GM12878 (cell line): ENCODE results near the gene YPEL2. TPM values are rescaled to one million over a fixed set of nuclear protein-coding genes. Genes with fewer than 3 reads are reported as not detected.

Source experiments
- ATAC-seq: fragments of 200-7000 bp; cut with Tn5 transposase; 3 replicates; pipeline ENCODE4 v1.9.1; 2020; ENCODE audit warnings: mild to moderate bottlenecking, moderate library complexity
- BruUV-seq: library from RNA; stranded (reverse); fragments of 400-500 nt; replicated peaks from 2 replicates; lab custom pipeline; 2021; lab: Mats Ljungman, UMichigan
- CTCF ChIA-PET: fragments of 300-600 bp; sonication (Branson Sonifier 250); formaldehyde crosslinking; extraction: SDS; loops from one replicate; lab custom pipeline; 2021; ENCODE audit warnings: inconsistent platforms; lab: Yijun Ruan, JAX
- POLR2A ChIA-PET: fragments of 350-600 bp; formaldehyde crosslinking; extraction: SDS; loops from one replicate; lab custom pipeline; 2021; ENCODE audit warnings: inconsistent platforms; lab: Charles Lee
- RAD21 ChIA-PET: fragments of 300-600 bp; sonication (Branson Sonifier 250); formaldehyde crosslinking; loops from one replicate; lab custom pipeline; 2023; ENCODE audit warnings: antibody characterized with exemption; ENCODE audit not compliant: unreplicated experiment; lab: Charles Lee
- SMC1A ChIA-PET: fragments of 300-600 bp; sonication (Branson Sonifier 250); formaldehyde crosslinking; loops from one replicate; lab custom pipeline; 2023; ENCODE audit not compliant: unreplicated experiment, uncharacterized antibody; lab: Charles Lee
- DNase-seq: peaks from one replicate; pipeline ENCODE4 v3.0.0-alpha.2; 2011; ENCODE audit warnings: low read depth, low spot score
- FAIRE-seq: peaks from 3 replicates; lab custom pipeline; 2011; peaks lifted over from hg19 to GRCh38; lab: Jason Lieb, UNC
- H2AFZ ChIP-seq: 2 replicates; pipeline ENCODE4 v1.6.0; 2011; ENCODE audit warnings: low read depth, low read length, control low read depth; ENCODE audit not compliant: control insufficient read depth
- H3K27ac ChIP-seq: 2 replicates; pipeline ENCODE4 v1.5.1; 2011; ENCODE audit warnings: control low read depth; ENCODE audit not compliant: control insufficient read depth, insufficient read depth
- H3K27me3 ChIP-seq, 2 experiments: replicated peaks in 1 of 2; 2 replicates each; pipeline versions ENCODE4 v1.6.0 to v1.6.1; 2011; ENCODE audit warnings: low read length in 1 of 2; ENCODE audit not compliant: control insufficient read depth in 2 of 2, insufficient read depth in 2 of 2
- H3K36me3 ChIP-seq, 2 experiments: 2 replicates each; pipeline ENCODE4 v1.5.1; 2011; ENCODE audit warnings: low read length in 1 of 2; ENCODE audit not compliant: control insufficient read depth in 2 of 2, insufficient read depth in 2 of 2
- H3K4me1 ChIP-seq: 2 replicates; pipeline ENCODE4 v1.6.1; 2011; ENCODE audit warnings: mild to moderate bottlenecking, low read length, moderate library complexity, mixed read lengths; ENCODE audit not compliant: control insufficient read depth, insufficient read depth
- H3K4me2 ChIP-seq: 2 replicates; pipeline ENCODE4 v1.6.0; 2011; ENCODE audit warnings: control low read depth; ENCODE audit not compliant: control insufficient read depth, insufficient read depth
- H3K4me3 ChIP-seq: fragments of 200-600 bp; sonication (generic); 2 replicates; pipeline ENCODE4 v1.5.1; 2016
- H3K79me2 ChIP-seq: 2 replicates; pipeline ENCODE4 v1.6.0; 2011; ENCODE audit warnings: low read length; ENCODE audit not compliant: control insufficient read depth, insufficient read depth
- H3K9ac ChIP-seq: 2 replicates; pipeline ENCODE4 v1.8.0; 2011; ENCODE audit warnings: low read length, control low read depth, mixed read lengths; ENCODE audit not compliant: control insufficient read depth, insufficient read depth
- H3K9me3 ChIP-seq: replicated peaks from 3 replicates; pipeline ENCODE4 v1.5.1; 2011; ENCODE audit warnings: mild to moderate bottlenecking, low read length; ENCODE audit not compliant: control insufficient read depth, insufficient read depth
- H4K20me1 ChIP-seq: 2 replicates; pipeline ENCODE4 v1.6.0; 2011; ENCODE audit not compliant: control insufficient read depth, insufficient read depth
- ATF7 ChIP-seq: fragments of 450-650 bp; IDR thresholded peaks from 2 replicates; pipeline ENCODE4 v1.6.1; 2016; ENCODE audit warnings: low read depth, mild to moderate bottlenecking
- BCL3 ChIP-seq: IDR thresholded peaks from 2 replicates; pipeline ENCODE4 v1.6.1; 2011; ENCODE audit warnings: borderline replicate concordance, low read depth, mild to moderate bottlenecking, moderate library complexity, low read length; ENCODE audit not compliant: insufficient read depth, poor library complexity, severe bottlenecking
- FOS ChIP-seq: IDR thresholded peaks from 3 replicates; pipeline ENCODE4 v1.6.1; 2011; ENCODE audit warnings: borderline replicate concordance; ENCODE audit not compliant: insufficient read length; ENCODE audit errors: extremely low read depth
- HDAC2 ChIP-seq: fragments of 200-600 bp; sonication (generic); IDR thresholded peaks from 2 replicates; pipeline ENCODE4 v1.6.1; 2017
- RAD51 ChIP-seq: fragments of 450-650 bp; IDR thresholded peaks from 2 replicates; pipeline ENCODE4 v1.6.1; 2016; ENCODE audit warnings: moderate library complexity, mild to moderate bottlenecking, inconsistent platforms
- SP1 ChIP-seq: IDR thresholded peaks from one replicate; pipeline ENCODE4 v1.6.1; 2011; ENCODE audit warnings: low read depth, low read length
- YY1 ChIP-seq: IDR thresholded peaks from 2 replicates; pipeline ENCODE4 v1.6.1; 2011; ENCODE audit warnings: low read depth, mild to moderate bottlenecking, low read length
- ZBTB33 ChIP-seq: fragments of 450-650 bp; IDR thresholded peaks from 2 replicates; pipeline ENCODE4 v1.6.1; 2017; ENCODE audit warnings: mild to moderate bottlenecking
- ZNF24 ChIP-seq: fragments of 450-650 bp; IDR thresholded peaks from 2 replicates; pipeline ENCODE4 v1.6.1; 2017; ENCODE audit warnings: antibody characterized with exemption, mild to moderate bottlenecking
- ZNF384 ChIP-seq: IDR thresholded peaks from 2 replicates; pipeline ENCODE4 v1.6.1; 2012; ENCODE audit warnings: low read depth, mild to moderate bottlenecking, low read length, improper control_type of control experiment, borderline replicate concordance
- WGBS: methylation state at CpG from one replicate; pipeline ENCODE4 v1.1.6; 2016; ENCODE audit warnings: low lambda C conversion rate; ENCODE audit not compliant: insufficient replicate concordance, insufficient coverage; ENCODE audit errors: missing lambda C conversion rate; 5-methylcytosine and 5-hydroxymethylcytosine counted together
- in situ Hi-C: fragments of 300-500 bp; cut with MboI; formaldehyde crosslinking; loops from 9 replicates; pipeline ENCODE4 v1.14.3; 2018; ENCODE audit warnings: mixed read lengths
- intact Hi-C: fragments of 100-400 bp; cut with micrococcal nuclease; formaldehyde crosslinking; loops from one replicate; pipeline ENCODE4 v1.14.2; 2022; ENCODE audit not compliant: unreplicated experiment
- polyA plus RNA-seq, 11 experiments: library from polyadenylated mRNA; depleted of rRNA in 4 of 11; unstranded in 6 of 11; stranded (reverse) in 5 of 11; fragments of >200 nt; fragmentation: Nextera tagmentation in 4 of 11; fragmentation: Illumina TruSeq in 1 of 11; extraction: Ambion mirVana in 4 of 11; extraction: Trizol in 1 of 11; gene quantifications; 1 replicate in 1 of 11; 2 replicates in 10 of 11; pipeline versions ENCODE4 v1.2.1 to v1.2.3, GENCODE V29; 2011 to 2016; ENCODE audit warnings: inconsistent platforms in 2 of 11, missing spikeins in 2 of 11, low read depth in 1 of 11
- total RNA-seq, 4 experiments: library from RNA; depleted of rRNA in 3 of 4; stranded (reverse); fragments of >200 nt in 3 of 4; fragmentation: Illumina TruSeq in 1 of 4; extraction: Trizol in 1 of 4; gene quantifications; 2 replicates each; pipeline versions ENCODE4 v1.2.1 to v1.2.3, GENCODE V29; 2013 to 2021
- TF ChIP-seq, protein P1 (sequence below): fragments of 450-650 bp; formaldehyde crosslinking; IDR thresholded peaks from 2 replicates; pipeline ENCODE4 v1.4.0; 2022; ENCODE audit warnings: mild to moderate bottlenecking, moderate library complexity
- TF ChIP-seq, protein P2 (sequence below): IDR thresholded peaks from 2 replicates; pipeline ENCODE4 v1.6.1; 2012; ENCODE audit warnings: improper control_type of control experiment, low read depth, low read length; ENCODE audit not compliant: insufficient replicate concordance

YPEL2 gene
- total and polyA plus RNA-seq, 10 of the 15 experiments (the other 5 are each of a cell fraction or from before 2014, with no cell fraction given), result 0.11 to 8.1 (median 0.48) TPM

DNA sequence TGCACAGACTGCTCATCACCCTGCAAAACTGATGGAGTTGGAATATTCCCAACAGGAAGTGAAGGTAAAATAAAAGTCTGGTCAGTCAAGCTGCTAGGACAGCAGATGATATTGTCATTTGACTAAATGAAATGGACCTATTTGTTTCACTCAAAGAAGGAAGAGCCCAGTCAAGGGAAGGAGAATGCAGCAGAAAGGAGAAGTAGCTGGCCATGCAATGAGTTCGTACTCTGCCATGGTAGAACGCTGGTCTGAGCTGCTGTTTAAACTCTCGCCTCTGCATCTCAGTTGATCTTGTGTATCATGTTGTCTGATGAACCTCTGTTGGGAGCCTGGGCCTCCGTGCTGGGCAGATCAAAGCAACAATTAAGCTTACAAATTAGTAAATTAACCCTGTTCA lies 15.6 kb upstream of the YPEL2 start:
- ChIA-PET RAD21 (interaction anchor here (1.1 to 12.2 kb wide), 3 partner anchors 14 to 125 kb away, joined by 4 to 169 read pairs (median 4); no protein-coding TSS in a partner anchor), POLR2A (no interaction called here)
- ATAC-seq (no peak), FAIRE-seq (no peak)
- Histone ChIP-seq H3K9me3 (no peaks in the 10 kb centered on the region), H3K27me3 (no peaks in the 10 kb centered on the region)
- no peak for TF ChIP-seq FOS
- TF ChIP-seq, protein P1, sequence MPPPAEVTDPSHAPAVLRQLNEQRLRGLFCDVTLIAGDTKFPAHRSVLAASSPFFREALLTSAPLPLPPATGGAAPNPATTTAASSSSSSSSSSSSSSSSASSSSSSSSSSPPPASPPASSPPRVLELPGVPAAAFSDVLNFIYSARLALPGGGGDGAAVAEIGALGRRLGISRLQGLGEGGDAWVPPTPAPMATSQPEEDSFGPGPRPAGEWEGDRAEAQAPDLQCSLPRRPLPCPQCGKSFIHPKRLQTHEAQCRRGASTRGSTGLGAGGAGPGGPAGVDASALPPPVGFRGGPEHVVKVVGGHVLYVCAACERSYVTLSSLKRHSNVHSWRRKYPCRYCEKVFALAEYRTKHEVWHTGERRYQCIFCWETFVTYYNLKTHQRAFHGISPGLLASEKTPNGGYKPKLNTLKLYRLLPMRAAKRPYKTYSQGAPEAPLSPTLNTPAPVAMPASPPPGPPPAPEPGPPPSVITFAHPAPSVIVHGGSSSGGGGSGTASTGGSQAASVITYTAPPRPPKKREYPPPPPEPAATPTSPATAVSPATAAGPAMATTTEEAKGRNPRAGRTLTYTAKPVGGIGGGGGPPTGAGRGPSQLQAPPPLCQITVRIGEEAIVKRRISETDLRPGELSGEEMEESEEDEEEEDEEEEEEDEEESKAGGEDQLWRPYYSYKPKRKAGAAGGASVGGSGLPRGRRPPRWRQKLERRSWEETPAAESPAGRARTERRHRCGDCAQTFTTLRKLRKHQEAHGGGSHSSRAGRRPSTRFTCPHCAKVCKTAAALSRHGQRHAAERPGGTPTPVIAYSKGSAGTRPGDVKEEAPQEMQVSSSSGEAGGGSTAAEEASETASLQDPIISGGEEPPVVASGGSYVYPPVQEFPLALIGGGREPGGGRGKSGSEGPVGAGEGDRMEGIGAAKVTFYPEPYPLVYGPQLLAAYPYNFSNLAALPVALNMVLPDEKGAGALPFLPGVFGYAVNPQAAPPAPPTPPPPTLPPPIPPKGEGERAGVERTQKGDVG, result no peak
- TF ChIP-seq ZNF384, result no peak
- no peak for TF ChIP-seq ZBTB33
- no peak for TF ChIP-seq SP1
- TF ChIP-seq ZNF24, result no peak
- no peak for TF ChIP-seq RAD51
- TF ChIP-seq, protein P2, sequence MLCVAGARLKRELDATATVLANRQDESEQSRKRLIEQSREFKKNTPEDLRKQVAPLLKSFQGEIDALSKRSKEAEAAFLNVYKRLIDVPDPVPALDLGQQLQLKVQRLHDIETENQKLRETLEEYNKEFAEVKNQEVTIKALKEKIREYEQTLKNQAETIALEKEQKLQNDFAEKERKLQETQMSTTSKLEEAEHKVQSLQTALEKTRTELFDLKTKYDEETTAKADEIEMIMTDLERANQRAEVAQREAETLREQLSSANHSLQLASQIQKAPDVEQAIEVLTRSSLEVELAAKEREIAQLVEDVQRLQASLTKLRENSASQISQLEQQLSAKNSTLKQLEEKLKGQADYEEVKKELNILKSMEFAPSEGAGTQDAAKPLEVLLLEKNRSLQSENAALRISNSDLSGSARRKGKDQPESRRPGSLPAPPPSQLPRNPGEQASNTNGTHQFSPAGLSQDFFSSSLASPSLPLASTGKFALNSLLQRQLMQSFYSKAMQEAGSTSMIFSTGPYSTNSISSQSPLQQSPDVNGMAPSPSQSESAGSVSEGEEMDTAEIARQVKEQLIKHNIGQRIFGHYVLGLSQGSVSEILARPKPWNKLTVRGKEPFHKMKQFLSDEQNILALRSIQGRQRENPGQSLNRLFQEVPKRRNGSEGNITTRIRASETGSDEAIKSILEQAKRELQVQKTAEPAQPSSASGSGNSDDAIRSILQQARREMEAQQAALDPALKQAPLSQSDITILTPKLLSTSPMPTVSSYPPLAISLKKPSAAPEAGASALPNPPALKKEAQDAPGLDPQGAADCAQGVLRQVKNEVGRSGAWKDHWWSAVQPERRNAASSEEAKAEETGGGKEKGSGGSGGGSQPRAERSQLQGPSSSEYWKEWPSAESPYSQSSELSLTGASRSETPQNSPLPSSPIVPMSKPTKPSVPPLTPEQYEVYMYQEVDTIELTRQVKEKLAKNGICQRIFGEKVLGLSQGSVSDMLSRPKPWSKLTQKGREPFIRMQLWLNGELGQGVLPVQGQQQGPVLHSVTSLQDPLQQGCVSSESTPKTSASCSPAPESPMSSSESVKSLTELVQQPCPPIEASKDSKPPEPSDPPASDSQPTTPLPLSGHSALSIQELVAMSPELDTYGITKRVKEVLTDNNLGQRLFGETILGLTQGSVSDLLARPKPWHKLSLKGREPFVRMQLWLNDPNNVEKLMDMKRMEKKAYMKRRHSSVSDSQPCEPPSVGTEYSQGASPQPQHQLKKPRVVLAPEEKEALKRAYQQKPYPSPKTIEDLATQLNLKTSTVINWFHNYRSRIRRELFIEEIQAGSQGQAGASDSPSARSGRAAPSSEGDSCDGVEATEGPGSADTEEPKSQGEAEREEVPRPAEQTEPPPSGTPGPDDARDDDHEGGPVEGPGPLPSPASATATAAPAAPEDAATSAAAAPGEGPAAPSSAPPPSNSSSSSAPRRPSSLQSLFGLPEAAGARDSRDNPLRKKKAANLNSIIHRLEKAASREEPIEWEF, result no peak
- TF ChIP-seq ATF7, result no peak
- no peak for TF ChIP-seq HDAC2
- no peak for TF ChIP-seq YY1
- TF ChIP-seq BCL3, result no peak
- TF ChIP-seq, all 136 proteins: peak for 0
- Histone ChIP-seq H4K20me1 (no peaks in the 10 kb centered on the region), H2AFZ (no peak overlapping the region), H3K9ac (no peak overlapping the region), H3K79me2 (no peaks in the 10 kb centered on the region), H3K36me3 (no peaks in the 10 kb centered on the region), H3K27ac (no peak overlapping the region), H3K4me3 (no peak overlapping the region), H3K4me2 (no peak overlapping the region), H3K4me1 (no peaks in the 10 kb centered on the region)
- no TSS peak for BruUV-seq
- intact Hi-C loops (loop anchor here (10.0 kb wide), 1 partner anchor 429 kb away; no protein-coding TSS in a partner anchor), in situ Hi-C loops (no loop called here)
- ChIA-PET SMC1A (interaction anchor here (0.6 to 12.6 kb wide), 6 partner anchors 14 to 138 kb away, joined by 3 to 217 read pairs (median 4); no protein-coding TSS in a partner anchor), CTCF (interaction anchor here (0.9 to 13.4 kb wide), 8 partner anchors 10 to 122 kb away, joined by 3 to 383 read pairs (median 9); no protein-coding TSS in a partner anchor)
- 25% methylated on average over 4 of the region's 4 CpGs for WGBS
- no peak for DNase-seq
